K562 (cell line): ENCODE results near the gene MITD1. TPM values are rescaled to one million over a fixed set of nuclear protein-coding genes. Genes with fewer than 3 reads are reported as not detected.

Experiments
- BMI1 ChIP-seq: fragments of 150-350 bp; IDR thresholded peaks from 2 replicates; pipeline ENCODE4 v1.6.1; 2014; ENCODE audit warnings: low read length
- CGGBP1 ChIP-seq: fragments of 250-450 bp; sonication (Bioruptor Pico); IDR thresholded peaks from 2 replicates; pipeline ENCODE4 v1.9.0; 2021; ENCODE audit warnings: mild to moderate bottlenecking
- EP400 ChIP-seq: fragments of 450-650 bp; IDR thresholded peaks from 2 replicates; pipeline ENCODE4 v1.6.1; 2017; ENCODE audit warnings: antibody characterized with exemption, mild to moderate bottlenecking, moderate library complexity
- MLX ChIP-seq, 2 experiments: fragments of 450-650 bp in 1 of 2; sonication (generic) in 1 of 2; formaldehyde crosslinking; conservative IDR thresholded peaks; 2 replicates each; pipeline versions ENCODE4 v1.4.0 to v1.8.1; 2020 to 2022; ENCODE audit warnings: mild to moderate bottlenecking in 1 of 2, missing genetic modification reagents in 1 of 2
- NR2C1 ChIP-seq, 2 experiments: fragments of 450-650 bp; IDR thresholded peaks; 2 replicates each; pipeline ENCODE4 v1.6.1; 2017; ENCODE audit warnings: mild to moderate bottlenecking in 2 of 2, antibody characterized with exemption in 1 of 2, inconsistent platforms in 1 of 2, missing compliant biosample characterization in 1 of 2, missing genetic modification characterization in 1 of 2
- OTX1 ChIP-seq: fragments of 450-650 bp; formaldehyde crosslinking; IDR thresholded peaks from 2 replicates; pipeline ENCODE4 v1.4.0; 2022; ENCODE audit warnings: mild to moderate bottlenecking
- RUNX1 ChIP-seq: sonication (generic); IDR thresholded peaks from 2 replicates; pipeline ENCODE4 v1.6.1; 2016; ENCODE audit warnings: antibody characterized with exemption, low read depth
- SETDB1 ChIP-seq: IDR thresholded peaks from one replicate; pipeline ENCODE4 v1.6.1; 2012; ENCODE audit warnings: low read length, control low read depth, inconsistent platforms
- STAG1 ChIP-seq: sonication (generic); formaldehyde crosslinking; IDR thresholded peaks from 2 replicates; pipeline ENCODE4 v1.5.0; 2020; ENCODE audit warnings: missing genetic modification reagents, borderline replicate concordance
- TBL1XR1 ChIP-seq, 2 experiments: IDR thresholded peaks; 2 replicates each; pipeline ENCODE4 v1.6.1; 2012; ENCODE audit warnings: improper control_type of control experiment in 2 of 2, low read length in 2 of 2, mild to moderate bottlenecking in 1 of 2
- ZBTB17 ChIP-seq: fragments of 450-650 bp; formaldehyde crosslinking; IDR thresholded peaks from 2 replicates; pipeline ENCODE4 v1.4.0; 2020; ENCODE audit warnings: mild to moderate bottlenecking
- ZKSCAN3 ChIP-seq: fragments of 250-450 bp; sonication (Bioruptor Pico); IDR thresholded peaks from 2 replicates; pipeline ENCODE4 v1.4.0; 2020
- ZNF165 ChIP-seq: fragments of 250-450 bp; sonication (Bioruptor Pico); IDR thresholded peaks from 2 replicates; pipeline ENCODE4 v1.4.0; 2020; ENCODE audit warnings: borderline replicate concordance
- ZNF3 ChIP-seq: fragments of 250-450 bp; sonication (Bioruptor Pico); IDR thresholded peaks from 2 replicates; pipeline ENCODE4 v1.5.0; 2021; ENCODE audit warnings: mild to moderate bottlenecking, moderate library complexity
- polyA plus RNA-seq, 8 experiments: library from polyadenylated mRNA; depleted of rRNA in 4 of 8; stranded (reverse) in 5 of 8; unstranded in 3 of 8; fragments of >200 nt; fragmentation: Nextera tagmentation in 2 of 8; fragmentation: Illumina TruSeq in 1 of 8; extraction: Ambion mirVana in 2 of 8; extraction: Trizol in 1 of 8; gene quantifications; 2 replicates each; pipeline versions ENCODE4 v1.2.1 to v1.2.3, GENCODE V29; 2011 to 2014; ENCODE audit warnings: inconsistent platforms in 1 of 8, missing spikeins in 1 of 8
- total RNA-seq, 7 experiments: library from RNA; depleted of rRNA in 6 of 7; stranded (reverse); fragments of >200 nt in 6 of 7; fragmentation: Illumina TruSeq in 2 of 7; extraction: Trizol in 2 of 7; gene quantifications; 2 replicates each; pipeline versions ENCODE4 v1.2.1 to v1.2.3, GENCODE V29; 2011 to 2021; ENCODE audit warnings: low replicate concordance in 1 of 7
- TF ChIP-seq, protein P1 (sequence below): sonication (generic); formaldehyde crosslinking; IDR thresholded peaks from 2 replicates; pipeline ENCODE4 v1.8.0; 2022; ENCODE audit warnings: mild to moderate bottlenecking, missing genetic modification reagents, borderline replicate concordance
- TF ChIP-seq, protein P2 (sequence below): fragments of 250-450 bp; sonication (Bioruptor Pico); IDR thresholded peaks from 2 replicates; pipeline ENCODE4 v1.4.0; 2020; ENCODE audit warnings: mild to moderate bottlenecking, moderate library complexity, borderline replicate concordance

MITD1 gene
- total and polyA plus RNA-seq, 9 of the 15 experiments (the other 6 are each of a cell fraction or from before 2014, with no cell fraction given): 19.6 to 71.8 (median 43.2) TPM

DNA sequence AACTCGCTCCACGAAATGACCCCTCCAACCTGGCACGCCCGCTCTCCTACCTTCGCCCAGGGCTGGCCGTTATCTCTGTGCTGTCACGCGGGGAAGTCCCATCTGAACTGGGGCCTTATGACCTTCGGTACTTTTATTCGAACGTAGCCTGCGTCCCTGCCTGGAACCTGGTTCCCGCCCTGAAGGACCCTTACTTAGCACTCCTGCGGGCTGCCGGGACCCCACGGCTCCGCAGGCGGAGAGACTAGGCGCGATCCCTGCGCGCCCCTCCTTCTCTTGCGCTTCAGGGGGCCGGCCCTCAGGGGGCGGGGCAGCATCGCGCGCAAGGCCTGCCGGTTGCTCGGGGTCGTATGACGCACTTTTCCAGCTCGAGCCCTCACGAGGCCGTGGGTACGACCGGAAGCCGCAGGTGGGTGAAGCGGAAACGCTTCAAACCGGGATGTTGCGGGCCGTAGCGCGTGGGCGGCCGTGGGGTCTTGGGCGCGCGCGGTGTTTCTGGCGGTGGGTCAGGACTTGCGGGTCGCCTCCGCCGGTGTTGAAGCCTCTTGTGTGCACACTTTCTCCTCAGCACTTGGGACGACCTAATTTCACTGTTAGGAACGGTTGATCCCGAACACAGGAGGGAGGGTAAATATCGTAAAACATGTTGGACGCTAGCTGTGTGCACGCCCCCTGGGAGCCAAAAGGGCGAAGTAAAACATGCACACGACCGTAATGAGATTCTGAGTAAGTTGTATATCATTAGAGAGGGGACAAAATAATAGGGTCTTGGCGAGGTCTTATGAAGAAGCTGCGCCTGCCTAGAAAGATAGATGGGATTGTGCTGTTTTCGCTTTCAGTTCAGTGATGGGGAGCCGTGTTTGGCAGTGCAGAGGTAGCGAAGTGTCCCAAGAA lies 26.0 kb downstream of the MITD1 start, which contains the start of the genes LIPT1 and TSGA10 (continued):
- TF ChIP-seq ZNF3 (CRISPR knock-in tag): no peak
- TF ChIP-seq EP400: peak; percentile 99
- no peak for TF ChIP-seq MLX (CRISPR knock-in tag; conservative IDR thresholded peaks at IDR 0.05)
- TF ChIP-seq, protein P1, sequence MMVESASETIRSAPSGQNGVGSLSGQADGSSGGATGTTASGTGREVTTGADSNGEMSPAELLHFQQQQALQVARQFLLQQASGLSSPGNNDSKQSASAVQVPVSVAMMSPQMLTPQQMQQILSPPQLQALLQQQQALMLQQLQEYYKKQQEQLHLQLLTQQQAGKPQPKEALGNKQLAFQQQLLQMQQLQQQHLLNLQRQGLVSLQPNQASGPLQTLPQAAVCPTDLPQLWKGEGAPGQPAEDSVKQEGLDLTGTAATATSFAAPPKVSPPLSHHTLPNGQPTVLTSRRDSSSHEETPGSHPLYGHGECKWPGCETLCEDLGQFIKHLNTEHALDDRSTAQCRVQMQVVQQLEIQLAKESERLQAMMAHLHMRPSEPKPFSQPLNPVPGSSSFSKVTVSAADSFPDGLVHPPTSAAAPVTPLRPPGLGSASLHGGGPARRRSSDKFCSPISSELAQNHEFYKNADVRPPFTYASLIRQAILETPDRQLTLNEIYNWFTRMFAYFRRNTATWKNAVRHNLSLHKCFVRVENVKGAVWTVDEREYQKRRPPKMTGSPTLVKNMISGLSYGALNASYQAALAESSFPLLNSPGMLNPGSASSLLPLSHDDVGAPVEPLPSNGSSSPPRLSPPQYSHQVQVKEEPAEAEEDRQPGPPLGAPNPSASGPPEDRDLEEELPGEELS: no peak
- TF ChIP-seq, protein P2, sequence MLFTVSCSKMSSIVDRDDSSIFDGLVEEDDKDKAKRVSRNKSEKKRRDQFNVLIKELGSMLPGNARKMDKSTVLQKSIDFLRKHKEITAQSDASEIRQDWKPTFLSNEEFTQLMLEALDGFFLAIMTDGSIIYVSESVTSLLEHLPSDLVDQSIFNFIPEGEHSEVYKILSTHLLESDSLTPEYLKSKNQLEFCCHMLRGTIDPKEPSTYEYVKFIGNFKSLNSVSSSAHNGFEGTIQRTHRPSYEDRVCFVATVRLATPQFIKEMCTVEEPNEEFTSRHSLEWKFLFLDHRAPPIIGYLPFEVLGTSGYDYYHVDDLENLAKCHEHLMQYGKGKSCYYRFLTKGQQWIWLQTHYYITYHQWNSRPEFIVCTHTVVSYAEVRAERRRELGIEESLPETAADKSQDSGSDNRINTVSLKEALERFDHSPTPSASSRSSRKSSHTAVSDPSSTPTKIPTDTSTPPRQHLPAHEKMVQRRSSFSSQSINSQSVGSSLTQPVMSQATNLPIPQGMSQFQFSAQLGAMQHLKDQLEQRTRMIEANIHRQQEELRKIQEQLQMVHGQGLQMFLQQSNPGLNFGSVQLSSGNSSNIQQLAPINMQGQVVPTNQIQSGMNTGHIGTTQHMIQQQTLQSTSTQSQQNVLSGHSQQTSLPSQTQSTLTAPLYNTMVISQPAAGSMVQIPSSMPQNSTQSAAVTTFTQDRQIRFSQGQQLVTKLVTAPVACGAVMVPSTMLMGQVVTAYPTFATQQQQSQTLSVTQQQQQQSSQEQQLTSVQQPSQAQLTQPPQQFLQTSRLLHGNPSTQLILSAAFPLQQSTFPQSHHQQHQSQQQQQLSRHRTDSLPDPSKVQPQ: no peak
- TF ChIP-seq ZBTB17 (CRISPR knock-in tag): no peak
- no peak for TF ChIP-seq BMI1
- no peak; the same call in 1 of the 2 replicates for TF ChIP-seq ZNF165
- TF ChIP-seq SETDB1: no peak
- TF ChIP-seq RUNX1: no peak
- no peak for TF ChIP-seq STAG1 (CRISPR knock-in tag)
- TF ChIP-seq ZKSCAN3: no peak
- TF ChIP-seq OTX1 (CRISPR knock-in tag): no peak
- no peak for TF ChIP-seq CGGBP1 (CRISPR knock-in tag)
- TF ChIP-seq TBL1XR1 (IDR thresholded peaks at IDR 0.05; ENCODE audit: low read length in 2 of 2): no peak; a peak in 1 of 4 replicates
- TF ChIP-seq NR2C1 (IDR thresholded peaks at IDR 0.05): peak; percentile 69
- TF ChIP-seq NR2C1 (tag; IDR thresholded peaks at IDR 0.05): peak; percentile 78
